ENCODE results near the gene PRSS2.

DNA sequence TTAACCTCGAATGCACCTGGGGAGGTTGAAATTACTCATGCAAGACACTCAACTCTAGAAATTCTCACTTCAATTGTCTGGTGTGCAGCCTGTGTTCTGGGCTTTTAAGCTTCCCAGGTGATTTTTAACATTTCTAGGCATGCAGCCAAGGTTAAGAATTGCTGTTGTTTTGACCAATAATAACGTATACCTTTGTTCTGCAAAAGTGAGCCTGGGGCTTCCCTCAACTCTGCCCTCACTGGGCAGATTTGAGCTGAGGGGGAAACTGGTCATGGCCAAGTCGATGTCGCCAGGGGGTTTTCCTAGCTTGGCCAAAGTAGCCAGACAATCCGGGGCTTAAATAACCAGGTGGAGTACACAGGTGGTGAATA, 568 bp downstream of the PRSS2 start:
- TF ChIP-seq CTCF (IDR thresholded peaks at IDR 0.05) (no peak), POLR2AphosphoS5 (IDR thresholded peaks at IDR 0.05) (no peak), POLR2A (IDR thresholded peaks at IDR 0.05; ENCODE audit: low read depth) (no peak)
